H1 (cell line): Measurements from ENCODE around the gene USP37. TPM values are rescaled to one million over a fixed set of nuclear protein-coding genes. Genes with fewer than 3 reads are reported as not detected.

Experiments
- CTCF ChIA-PET: fragments of 300-600 bp; sonication (Branson Sonifier 250); formaldehyde crosslinking; loops from one replicate; lab custom pipeline; 2021; ENCODE audit not compliant: partially characterized antibody; lab: Charles Lee
- POLR2A ChIA-PET: fragments of 300-600 bp; sonication (Branson Sonifier 250); formaldehyde crosslinking; loops from one replicate; lab custom pipeline; 2021; ENCODE audit warnings: inconsistent platforms; ENCODE audit not compliant: partially characterized antibody; lab: Charles Lee
- DNase-seq, 2 experiments: peaks; one replicate each; pipeline versions ENCODE4 v3.0.0 to v3.0.0-alpha.2; 2010 to 2022; ENCODE audit warnings: low spot score in 2 of 2, low read depth in 1 of 2, mixed read lengths in 1 of 2
- FAIRE-seq: peaks from 2 replicates; lab custom pipeline; 2011; peaks lifted over from hg19 to GRCh38; lab: Jason Lieb, UNC
- H2AFZ ChIP-seq: 2 replicates; pipeline ENCODE4 v1.8.1; 2012; ENCODE audit warnings: low read length, inconsistent platforms
- H2AK5ac ChIP-seq: 2 replicates; pipeline ENCODE4 v1.6.1; 2013; ENCODE audit warnings: low read depth, low read length
- H2BK120ac ChIP-seq: replicated peaks from 2 replicates; pipeline ENCODE3; 2013; ENCODE audit warnings: low read depth, low read length, inconsistent platforms
- H2BK12ac ChIP-seq: 2 replicates; pipeline ENCODE4 v1.6.1; 2013; ENCODE audit warnings: low read depth, low read length
- H2BK15ac ChIP-seq: 2 replicates; pipeline ENCODE4 v1.6.1; 2013; ENCODE audit warnings: low read length
- H2BK20ac ChIP-seq: 2 replicates; pipeline ENCODE4 v1.6.1; 2013; ENCODE audit warnings: low read length
- H2BK5ac ChIP-seq: 2 replicates; pipeline ENCODE4 v1.6.1; 2013; ENCODE audit warnings: low read depth, low read length
- H3K14ac ChIP-seq: 2 replicates; pipeline ENCODE4 v1.6.1; 2013; ENCODE audit warnings: inconsistent platforms; ENCODE audit not compliant: insufficient read length
- H3K18ac ChIP-seq: 2 replicates; pipeline ENCODE4 v1.6.1; 2013; ENCODE audit warnings: low read length; ENCODE audit errors: extremely low read depth
- H3K23ac ChIP-seq: 2 replicates; pipeline ENCODE4 v1.6.1; 2013; ENCODE audit warnings: inconsistent platforms; ENCODE audit not compliant: insufficient read length
- H3K23me2 ChIP-seq: 2 replicates; pipeline ENCODE4 v1.6.1; 2013; ENCODE audit warnings: low read depth, low read length
- H3K27ac ChIP-seq: 2 replicates; pipeline ENCODE4 v1.6.1; 2011; ENCODE audit warnings: low read depth, low read length, inconsistent platforms
- H3K27me3 ChIP-seq, 4 experiments: replicated peaks in 1 of 4; 1 replicate in 1 of 4; 2 replicates in 3 of 4; pipeline versions ENCODE4 v1.6.1 to v1.8.1; 2011 to 2013; ENCODE audit warnings: low read length in 3 of 4, mild to moderate bottlenecking in 3 of 4, inconsistent platforms in 2 of 4, mixed read lengths in 2 of 4, moderate library complexity in 1 of 4; ENCODE audit not compliant: control insufficient read depth in 3 of 4, insufficient read depth in 3 of 4; ENCODE audit errors: extremely low read depth in 1 of 4
- H3K36me3 ChIP-seq, 4 experiments: 2 replicates each; pipeline versions ENCODE4 v1.6.1 to v1.8.1; 2011 to 2013; ENCODE audit warnings: mild to moderate bottlenecking in 4 of 4, low read length in 3 of 4, moderate library complexity in 2 of 4, control low read depth in 1 of 4, inconsistent platforms in 1 of 4; ENCODE audit not compliant: insufficient read depth in 4 of 4, control insufficient read depth in 2 of 4
- H3K4ac ChIP-seq: replicated peaks from 2 replicates; pipeline ENCODE3; 2013; ENCODE audit warnings: low read length, low read depth, mixed read lengths, inconsistent platforms; ENCODE audit not compliant: insufficient read length
- H3K4me1 ChIP-seq, 4 experiments: replicated peaks in 1 of 4; 1 replicate in 1 of 4; 2 replicates in 3 of 4; pipeline versions ENCODE4 v1.6.1 to v1.8.1; 2011 to 2013; ENCODE audit warnings: low read length in 3 of 4, inconsistent platforms in 2 of 4, mixed read lengths in 1 of 4; ENCODE audit not compliant: insufficient read depth in 4 of 4, control insufficient read depth in 3 of 4
- H3K4me2 ChIP-seq, 2 experiments: 2 replicates each; pipeline versions ENCODE4 v1.6.1 to v1.8.1; 2011 to 2013; ENCODE audit warnings: low read depth in 2 of 2, low read length in 2 of 2, control low read depth in 1 of 2, inconsistent platforms in 1 of 2, mild to moderate bottlenecking in 1 of 2; ENCODE audit not compliant: insufficient read depth in 1 of 2
- H3K4me3 ChIP-seq, 4 experiments: fragments of 200-600, 300-600 bp in 1 of 4; sonication (generic), shearing (Covaris generic), sonication (Bioruptor Twin) in 1 of 4; 2 replicates each; pipeline versions ENCODE4 v1.5.1 to v1.8.1; 2011 to 2016; ENCODE audit warnings: low read length in 4 of 4, low read depth in 3 of 4, control low read depth in 2 of 4, inconsistent platforms in 2 of 4, mild to moderate bottlenecking in 2 of 4, mixed read lengths in 1 of 4, moderate library complexity in 1 of 4; ENCODE audit not compliant: insufficient read depth in 2 of 4; ENCODE audit errors: extremely low read depth in 1 of 4
- H3K56ac ChIP-seq: replicated peaks from 2 replicates; pipeline ENCODE3; 2013; ENCODE audit warnings: low read depth, mild to moderate bottlenecking, mixed read lengths, low read length, inconsistent platforms; ENCODE audit not compliant: insufficient read length
- H3K79me1 ChIP-seq: 2 replicates; pipeline ENCODE4 v1.6.1; 2013; ENCODE audit warnings: low read depth, low read length, control low read depth
- H3K79me2 ChIP-seq, 2 experiments: 2 replicates each; pipeline versions ENCODE4 v1.6.1 to v1.8.1; 2012 to 2013; ENCODE audit warnings: low read length in 2 of 2, mild to moderate bottlenecking in 2 of 2, inconsistent platforms in 1 of 2; ENCODE audit not compliant: insufficient read depth in 2 of 2, control insufficient read depth in 1 of 2
- H3K9ac ChIP-seq, 4 experiments: replicated peaks in 1 of 4; 1 replicate in 1 of 4; 2 replicates in 3 of 4; pipeline versions ENCODE4 v1.6.1 to v1.8.1; 2011 to 2013; ENCODE audit warnings: low read depth in 3 of 4, low read length in 3 of 4, control low read depth in 2 of 4, mild to moderate bottlenecking in 2 of 4, moderate library complexity in 2 of 4, inconsistent platforms in 1 of 4; ENCODE audit errors: extremely low read depth in 1 of 4
- H3K9me3 ChIP-seq, 2 experiments: 2 replicates each; pipeline versions ENCODE4 v1.6.1 to v1.8.1; 2012 to 2013; ENCODE audit warnings: mild to moderate bottlenecking in 2 of 2, moderate library complexity in 2 of 2, control low read depth in 1 of 2, inconsistent platforms in 1 of 2, low read depth in 1 of 2, low read length in 1 of 2, mixed read lengths in 1 of 2; ENCODE audit not compliant: insufficient read depth in 2 of 2
- H4K20me1 ChIP-seq, 2 experiments: replicated peaks in 1 of 2; 2 replicates each; pipeline versions ENCODE3 to v1.8.1; 2011 to 2013; ENCODE audit warnings: inconsistent platforms in 2 of 2, low read length in 2 of 2, mild to moderate bottlenecking in 1 of 2; ENCODE audit not compliant: insufficient read depth in 2 of 2, control insufficient read depth in 1 of 2
- H4K5ac ChIP-seq: 2 replicates; pipeline ENCODE4 v1.6.1; 2013; ENCODE audit warnings: low read length, low read depth, mixed read lengths, inconsistent platforms; ENCODE audit not compliant: insufficient read length
- H4K8ac ChIP-seq: 2 replicates; pipeline ENCODE4 v1.8.0; 2013; ENCODE audit warnings: mild to moderate bottlenecking, moderate library complexity, low read length, inconsistent platforms; ENCODE audit not compliant: insufficient read depth; ENCODE audit errors: extremely low read depth
- H4K91ac ChIP-seq: replicated peaks from 2 replicates; pipeline ENCODE3; 2013; ENCODE audit warnings: low read length, mixed read lengths, inconsistent platforms; ENCODE audit not compliant: insufficient read length
- ASH2L ChIP-seq: fragments of 200-600, 300-600 bp; sonication (generic); IDR thresholded peaks from one replicate; pipeline ENCODE4 v1.7.1; 2017; ENCODE audit warnings: low read length
- ATF2 ChIP-seq: IDR thresholded peaks from 2 replicates; pipeline ENCODE4 v1.6.1; 2012; ENCODE audit warnings: low read length, inconsistent platforms
- E2F6 ChIP-seq: IDR thresholded peaks from 2 replicates; pipeline ENCODE4 v1.6.1; 2012; ENCODE audit warnings: inconsistent platforms
- EZH2 ChIP-seq: fragments of 200-600 bp; sonication (generic); IDR thresholded peaks from 2 replicates; pipeline ENCODE4 v1.7.1; 2012; ENCODE audit warnings: low read depth, mild to moderate bottlenecking, moderate library complexity, low read length, inconsistent platforms; ENCODE audit not compliant: severe bottlenecking
- FOSL1 ChIP-seq: IDR thresholded peaks from 2 replicates; pipeline ENCODE4 v1.6.1; 2011; ENCODE audit warnings: mild to moderate bottlenecking, low read depth, low read length, moderate library complexity; ENCODE audit not compliant: insufficient read depth
- GABPA ChIP-seq: IDR thresholded peaks from 2 replicates; pipeline ENCODE4 v1.6.1; 2011; ENCODE audit warnings: mild to moderate bottlenecking, low read length, moderate library complexity, borderline replicate concordance; ENCODE audit not compliant: insufficient read depth
- TBP ChIP-seq: IDR thresholded peaks from 2 replicates; pipeline ENCODE4 v1.6.1; 2011; ENCODE audit warnings: low read depth, low read length, improper control_type of control experiment
- WGBS, 2 experiments: shearing (Covaris generic) in 1 of 2; methylation state at CpG; one replicate each; pipeline versions ENCODE4 v1.1.6 to v1.1.7; 2013 to 2015; ENCODE audit warnings: low lambda C conversion rate in 2 of 2, mixed read lengths in 2 of 2, inconsistent platforms in 1 of 2, low coverage in 1 of 2, missing lambda C conversion rate in 1 of 2; ENCODE audit not compliant: insufficient replicate concordance in 2 of 2, insufficient coverage in 1 of 2, insufficient read length in 1 of 2; ENCODE audit errors: extremely low coverage in 1 of 2, missing lambda C conversion rate in 1 of 2; 5-methylcytosine and 5-hydroxymethylcytosine counted together
- polyA plus RNA-seq, 7 experiments: library from polyadenylated mRNA; depleted of rRNA in 3 of 7; stranded (reverse) in 5 of 7; unstranded in 2 of 7; fragments of >200 nt in 5 of 7; fragments of 200-250 nt in 2 of 7; gene quantifications; 1 replicate in 5 of 7; 2 replicates in 1 of 7; 4 replicates in 1 of 7; pipeline versions ENCODE4 v1.2.1 to v1.2.3, GENCODE V29; 2011 to 2013; ENCODE audit warnings: missing spikeins in 2 of 7, mixed read lengths in 2 of 7
- total RNA-seq: library from RNA; stranded (reverse); fragmentation: NEBNext Ultra II Directional; extraction: Animal tissue kit (Norgen Biotek cat#: 25700); gene quantifications from 2 replicates; pipeline ENCODE4 v1.2.1, GENCODE V29; 2021

The USP37 gene
- total and polyA plus RNA-seq, 2 of the 8 experiments (the other 6 are each of a cell fraction or from before 2014, with no cell fraction given) = 3.8 to 29.1 TPM

- Histone ChIP-seq H3K79me1 (no peaks in the 10 kb centered on the region), H2BK5ac (no peak overlapping the region), H3K4ac (no peak overlapping the region), H4K91ac (peak overlapping the region; percentile 34), H3K4me3 (no peak overlapping the region), H2BK12ac (peak overlapping the region; percentile 91; the same call in 1 of the 2 replicates), H2BK120ac (no peak overlapping the region), H3K4me2 (peak overlapping the region in 1 of 2 experiments; percentile 88; a peak in 1 of 4 replicates), H3K79me2 (no peaks in the 10 kb centered on the region), H3K23ac (no peak overlapping the region), H3K56ac (no peak overlapping the region), H3K9ac (no peak overlapping the region), H3K23me2 (peaks cover 3% of the 10 kb centered on the region), H3K18ac (peak overlapping the region; percentile 78), H3K4me1 (peaks cover 12 to 25% (median 19%) of the 10 kb centered on the region in 4 experiments), H4K20me1 (no peaks in the 10 kb centered on the region), H3K9me3 (no peaks in the 10 kb centered on the region), H3K27me3 (no peaks in the 10 kb centered on the region), H3K36me3 (peaks cover 0 to 11% (median 4%) of the 10 kb centered on the region in 4 experiments; a peak in 2 of 8 replicates), H2BK20ac (0 out of 2 replicates have a peak overlapping the region, but pooled peaks have one; percentile 43), H2AFZ (no peak overlapping the region), H3K27ac (no peak overlapping the region), H4K5ac (no peak overlapping the region), H2AK5ac (no peak overlapping the region), H2BK15ac (no peak overlapping the region), H3K14ac (no peak overlapping the region), H4K8ac (peak overlapping the region; percentile 68; the same call in 1 of the 2 replicates)
- FAIRE-seq = no peak
- CTCF ChIA-PET = interaction anchor here (0.6 to 2.2 kb wide), 5 partner anchors 11 to 75 kb away, joined by 3 to 12 read pairs (median 3); no protein-coding TSS in a partner anchor
- 88% methylated on average over 8 of the region's 8 CpGs; no CpG with 5 or more reads in 1 of the 2 experiments for WGBS, 2 experiments
- TF ChIP-seq ATF2 = no peak
- TF ChIP-seq FOSL1 = no peak
- TF ChIP-seq GABPA = no peak
- TF ChIP-seq EZH2 = no peak
- no peak for TF ChIP-seq ASH2L
- TF ChIP-seq TBP = no peak
- no peak for TF ChIP-seq E2F6
- DNase-seq = no peak
- POLR2A ChIA-PET = interaction anchor here (0.6 kb wide), 1 partner anchor 1124 kb away, joined by 3 read pairs; no protein-coding TSS in a partner anchor
Observed at GRCh38 chr2:218407717-218408116, 160.4 kb downstream of the USP37 start.
